ENCODE data around the gene TMEM117. TPM values are rescaled to one million over a fixed set of nuclear protein-coding genes. Genes with fewer than 3 reads are reported as not detected.

The TMEM117 gene
- total and polyA plus RNA-seq, 10 of the 15 experiments (the other 5 are each of a cell fraction or from before 2014, with no cell fraction given), result 3.1 to 8.2 (median 6.1) TPM

DNA sequence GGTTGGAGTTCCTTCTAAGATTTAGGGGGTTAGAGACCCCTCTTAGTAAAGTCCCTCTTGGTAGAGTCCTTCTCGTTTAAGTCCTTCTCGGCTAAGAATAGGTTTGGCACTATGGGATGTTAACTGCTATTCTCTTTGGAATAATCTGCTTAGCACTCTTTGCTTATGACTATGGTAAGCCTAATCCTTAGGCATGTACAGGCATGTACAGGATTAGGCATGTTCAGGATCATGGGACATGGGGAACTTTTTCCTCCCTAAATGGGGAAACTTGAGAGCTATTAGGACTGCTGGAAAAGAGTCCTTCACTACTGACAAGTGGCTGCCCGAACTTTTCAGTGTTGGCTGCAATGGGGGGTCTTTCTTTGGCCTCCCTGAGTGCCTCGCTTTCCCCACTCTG lies 193.3 kb downstream of the TMEM117 start:
- BruUV-seq (replicated peaks), result no TSS peak
- intact Hi-C loops (cut with micrococcal nuclease; ENCODE audit: unreplicated experiment), result no loop called here
- ChIA-PET CTCF (interaction anchor here (0.6 kb wide), 1 partner anchor 27 kb away, joined by 3 read pairs; no protein-coding TSS in a partner anchor), RAD21 (ENCODE audit: unreplicated experiment) (no interaction called here), POLR2A (interaction anchor here (0.6 kb wide), 1 partner anchor 73 kb away, joined by 4 read pairs; no protein-coding TSS in a partner anchor), SMC1A (ENCODE audit: uncharacterized antibody, unreplicated experiment) (no interaction called here)
- H3K79me2 ChIP-seq (ENCODE audit: control insufficient read depth, insufficient read depth, low read length), result no peaks in the 10 kb centered on the region
- H3K9me3 ChIP-seq (replicated peaks; ENCODE audit: control insufficient read depth, insufficient read depth, low read length), result no peaks in the 10 kb centered on the region
- no peak for DNase-seq (ENCODE audit: low read depth, low spot score)
- no peak for FAIRE-seq
- no peak for TF ChIP-seq MEF2B (IDR thresholded peaks at IDR 0.05; ENCODE audit: partially characterized antibody, poor library complexity, severe bottlenecking)
- TF ChIP-seq, protein P1, sequence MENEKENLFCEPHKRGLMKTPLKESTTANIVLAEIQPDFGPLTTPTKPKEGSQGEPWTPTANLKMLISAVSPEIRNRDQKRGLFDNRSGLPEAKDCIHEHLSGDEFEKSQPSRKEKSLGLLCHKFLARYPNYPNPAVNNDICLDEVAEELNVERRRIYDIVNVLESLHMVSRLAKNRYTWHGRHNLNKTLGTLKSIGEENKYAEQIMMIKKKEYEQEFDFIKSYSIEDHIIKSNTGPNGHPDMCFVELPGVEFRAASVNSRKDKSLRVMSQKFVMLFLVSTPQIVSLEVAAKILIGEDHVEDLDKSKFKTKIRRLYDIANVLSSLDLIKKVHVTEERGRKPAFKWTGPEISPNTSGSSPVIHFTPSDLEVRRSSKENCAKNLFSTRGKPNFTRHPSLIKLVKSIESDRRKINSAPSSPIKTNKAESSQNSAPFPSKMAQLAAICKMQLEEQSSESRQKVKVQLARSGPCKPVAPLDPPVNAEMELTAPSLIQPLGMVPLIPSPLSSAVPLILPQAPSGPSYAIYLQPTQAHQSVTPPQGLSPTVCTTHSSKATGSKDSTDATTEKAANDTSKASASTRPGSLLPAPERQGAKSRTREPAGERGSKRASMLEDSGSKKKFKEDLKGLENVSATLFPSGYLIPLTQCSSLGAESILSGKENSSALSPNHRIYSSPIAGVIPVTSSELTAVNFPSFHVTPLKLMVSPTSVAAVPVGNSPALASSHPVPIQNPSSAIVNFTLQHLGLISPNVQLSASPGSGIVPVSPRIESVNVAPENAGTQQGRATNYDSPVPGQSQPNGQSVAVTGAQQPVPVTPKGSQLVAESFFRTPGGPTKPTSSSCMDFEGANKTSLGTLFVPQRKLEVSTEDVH (IDR thresholded peaks at IDR 0.05; ENCODE audit: low read depth, partially characterized antibody), result no peak
- no peaks in the 10 kb centered on the region for H4K20me1 ChIP-seq (ENCODE audit: control insufficient read depth, insufficient read depth)
- H3K27me3 ChIP-seq (replicated peaks in 1 of 2; ENCODE audit: control insufficient read depth in 2 of 2, insufficient read depth in 2 of 2, low read length in 1 of 2), result no peaks in the 10 kb centered on the region
- no peak overlapping the region for H3K4me2 ChIP-seq (ENCODE audit: control insufficient read depth, insufficient read depth)
- H3K4me1 ChIP-seq (ENCODE audit: control insufficient read depth, insufficient read depth, low read length), result no peaks in the 10 kb centered on the region
- H3K9ac ChIP-seq (ENCODE audit: control insufficient read depth, insufficient read depth, low read length), result no peak overlapping the region
- H3K27ac ChIP-seq (ENCODE audit: control insufficient read depth, insufficient read depth), result no peak overlapping the region
- no peak for ATAC-seq
- no peak overlapping the region for H2AFZ ChIP-seq (ENCODE audit: control insufficient read depth, low read depth, low read length)
- no peak overlapping the region for H3K4me3 ChIP-seq
- in situ Hi-C loops (cut with MboI), result no loop called here
- 86% methylated on average over 4 of the region's 4 CpGs for WGBS (ENCODE audit: insufficient coverage, insufficient replicate concordance, low lambda C conversion rate, missing lambda C conversion rate)
- H3K36me3 ChIP-seq (ENCODE audit: control insufficient read depth in 2 of 2, insufficient read depth in 2 of 2, low read length in 1 of 2), result no peaks in the 10 kb centered on the region

DNA sequence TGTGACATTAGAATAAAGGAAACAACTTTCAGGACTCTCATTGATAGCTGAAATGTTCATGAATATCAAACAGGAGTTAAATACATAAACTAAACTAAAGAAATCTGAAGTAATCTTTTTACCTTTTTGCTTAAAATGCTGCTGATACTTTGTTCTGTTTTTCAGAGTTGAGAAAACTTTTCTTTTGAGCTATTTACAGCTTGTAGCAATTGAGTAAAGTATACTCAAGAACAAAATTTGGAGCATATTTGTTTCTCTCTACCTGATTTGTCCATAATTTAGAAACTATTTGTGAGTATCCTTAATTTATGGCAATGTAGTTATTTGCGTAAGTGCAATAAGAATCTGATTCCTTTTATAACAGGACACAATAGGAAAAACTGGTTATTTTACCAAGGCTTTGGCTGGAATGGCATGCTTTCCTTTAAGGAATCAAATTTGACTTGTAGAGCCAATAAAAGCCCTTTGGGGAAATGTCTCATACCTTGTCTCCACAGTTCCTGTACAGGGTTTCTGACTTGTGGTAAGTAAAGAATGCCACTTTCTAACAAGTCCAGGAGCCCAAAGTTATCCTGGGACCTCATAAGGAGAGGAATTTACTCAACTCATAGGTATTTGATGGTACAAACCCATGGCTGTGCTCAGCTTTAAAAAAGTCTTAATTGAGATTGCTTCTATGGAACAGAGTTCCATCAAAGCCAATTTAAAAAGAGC lies 195.7 kb downstream of the TMEM117 start:
- CTCF ChIA-PET, result interaction anchor here (1.1 kb wide), 1 partner anchor 16 kb away, joined by 3 read pairs; no protein-coding TSS in a partner anchor
- no peaks in the 10 kb centered on the region for H4K20me1 ChIP-seq (ENCODE audit: control insufficient read depth, insufficient read depth)
- in situ Hi-C loops (cut with MboI) (no loop called here), intact Hi-C loops (cut with micrococcal nuclease; ENCODE audit: unreplicated experiment) (no loop called here)
- no peaks in the 10 kb centered on the region for H3K79me2 ChIP-seq (ENCODE audit: control insufficient read depth, insufficient read depth, low read length)
- H3K36me3 ChIP-seq (ENCODE audit: control insufficient read depth in 2 of 2, insufficient read depth in 2 of 2, low read length in 1 of 2), result no peaks in the 10 kb centered on the region
- H3K27me3 ChIP-seq (replicated peaks in 1 of 2; ENCODE audit: control insufficient read depth in 2 of 2, insufficient read depth in 2 of 2, low read length in 1 of 2), result no peaks in the 10 kb centered on the region
- no peak overlapping the region for H3K27ac ChIP-seq (ENCODE audit: control insufficient read depth, insufficient read depth)
- RAD21 ChIA-PET (ENCODE audit: unreplicated experiment), result no interaction called here
- H3K9ac ChIP-seq (ENCODE audit: control insufficient read depth, insufficient read depth, low read length), result no peak overlapping the region
- DNase-seq (ENCODE audit: low read depth, low spot score) (no peak), ATAC-seq (no peak), FAIRE-seq (no peak)
- H3K4me3 ChIP-seq, result no peak overlapping the region
- no peaks in the 10 kb centered on the region for H3K9me3 ChIP-seq (replicated peaks; ENCODE audit: control insufficient read depth, insufficient read depth, low read length)
- H3K4me1 ChIP-seq (ENCODE audit: control insufficient read depth, insufficient read depth, low read length), result no peaks in the 10 kb centered on the region
- BruUV-seq (replicated peaks), result no TSS peak
- H3K4me2 ChIP-seq (ENCODE audit: control insufficient read depth, insufficient read depth), result no peak overlapping the region
- 100% methylated on average over 1 of the region's 1 CpG for WGBS (ENCODE audit: insufficient coverage, insufficient replicate concordance, low lambda C conversion rate, missing lambda C conversion rate)
- no peak overlapping the region for H2AFZ ChIP-seq (ENCODE audit: control insufficient read depth, low read depth, low read length)
- POLR2A ChIA-PET, result no interaction called here
- SMC1A ChIA-PET (ENCODE audit: uncharacterized antibody, unreplicated experiment), result interaction anchor here (1.3 kb wide), 1 partner anchor 257 kb away, joined by 3 read pairs; no protein-coding TSS in a partner anchor
- TF ChIP-seq MYC (IDR thresholded peaks at IDR 0.05; ENCODE audit: insufficient read depth, insufficient read length, insufficient replicate concordance, low read length, severe bottlenecking), result no peak
- TF ChIP-seq SMAD5 (IDR thresholded peaks at IDR 0.05; ENCODE audit: low read depth), result no peak
- no peak for TF ChIP-seq BACH1 (IDR thresholded peaks at IDR 0.05; ENCODE audit: borderline replicate concordance)
- TF ChIP-seq POLR2A (IDR thresholded peaks at IDR 0.05; ENCODE audit: low read depth, low read length), result no peak
- TF ChIP-seq, protein P1 (IDR thresholded peaks at IDR 0.05; ENCODE audit: low read depth, partially characterized antibody), result no peak
- no peak for TF ChIP-seq SIX5 (IDR thresholded peaks at IDR 0.05; ENCODE audit: low read depth, low read length, severe bottlenecking)
- TF ChIP-seq EP300 (IDR thresholded peaks at IDR 0.05; ENCODE audit: borderline replicate concordance in 1 of 2, control insufficient read depth in 1 of 2, low read depth in 2 of 2, low read length in 2 of 2), result no peak
